DMS153 treated with DMSO at 0.1 percent for 48 hours (cell line): ENCODE measurements around the gene NUBPL.

Source experiments
- DNase-seq: peaks from one replicate; lab custom pipeline; 2025; ENCODE audit not compliant: unreplicated experiment; lab: John Stamatoyannopoulos, UW

The NUBPL gene, protein sequence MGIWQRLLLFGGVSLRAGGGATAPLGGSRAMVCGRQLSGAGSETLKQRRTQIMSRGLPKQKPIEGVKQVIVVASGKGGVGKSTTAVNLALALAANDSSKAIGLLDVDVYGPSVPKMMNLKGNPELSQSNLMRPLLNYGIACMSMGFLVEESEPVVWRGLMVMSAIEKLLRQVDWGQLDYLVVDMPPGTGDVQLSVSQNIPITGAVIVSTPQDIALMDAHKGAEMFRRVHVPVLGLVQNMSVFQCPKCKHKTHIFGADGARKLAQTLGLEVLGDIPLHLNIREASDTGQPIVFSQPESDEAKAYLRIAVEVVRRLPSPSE

DNA sequence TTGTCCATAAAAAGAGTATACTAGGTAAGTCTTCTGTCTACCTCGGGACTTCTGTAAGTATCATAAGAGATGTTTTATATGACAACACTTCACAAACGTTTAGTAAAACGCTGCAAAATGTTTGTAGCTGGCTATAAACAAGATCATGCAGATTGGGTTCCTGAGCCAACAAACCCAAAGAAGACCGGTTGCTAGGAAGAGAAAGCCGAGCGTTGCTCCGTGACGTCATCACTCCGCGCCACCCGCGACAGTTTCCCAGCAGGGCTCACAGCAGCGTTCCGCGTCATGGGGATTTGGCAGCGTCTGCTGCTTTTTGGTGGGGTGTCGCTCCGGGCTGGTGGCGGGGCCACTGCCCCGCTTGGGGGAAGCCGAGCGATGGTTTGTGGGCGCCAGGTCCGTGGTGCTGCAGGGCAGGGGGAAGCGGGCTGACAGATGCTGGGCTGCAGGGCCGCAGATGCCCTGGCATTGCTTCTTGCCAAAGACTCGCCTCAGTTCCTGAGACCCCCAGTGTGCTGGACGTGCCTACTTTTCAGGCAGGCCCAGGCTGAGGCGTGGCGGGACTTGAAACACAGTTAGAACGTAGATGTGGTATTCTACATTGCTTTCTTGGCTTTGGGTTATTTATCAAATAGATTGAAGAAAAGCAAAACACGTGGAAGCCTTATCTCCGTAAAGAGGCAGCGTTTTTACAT lies at the start of gene NUBPL:
TSS of gene NUBPL (plus strand) at position 250 of the 692 bp plus-strand sequence. CDS start at position 286, 36 bp downstream.
- DNase-seq, result peak; percentile 81

DNA sequence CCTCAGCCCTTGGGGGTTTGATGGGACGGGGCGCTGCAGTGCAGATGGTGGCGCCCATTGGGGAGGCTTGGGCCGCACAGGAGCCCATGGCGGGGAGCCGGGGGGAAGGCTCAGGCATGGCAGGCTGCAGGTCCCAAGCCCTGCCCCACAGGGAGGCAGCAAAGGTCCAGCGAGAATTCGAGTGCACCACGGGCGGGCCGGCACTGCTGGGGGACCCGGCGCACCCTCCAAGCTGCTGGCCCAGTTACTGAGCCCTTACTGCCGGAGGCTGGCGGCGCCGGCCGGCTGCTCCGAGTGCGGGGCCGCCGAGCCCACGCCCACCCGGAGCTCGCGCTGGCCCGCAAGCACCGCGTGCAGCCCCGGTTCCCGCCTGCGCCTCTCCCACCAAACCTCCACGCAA lies 34.1 kb upstream of the NUBPL start:
- DNase-seq, result no peak

DNA sequence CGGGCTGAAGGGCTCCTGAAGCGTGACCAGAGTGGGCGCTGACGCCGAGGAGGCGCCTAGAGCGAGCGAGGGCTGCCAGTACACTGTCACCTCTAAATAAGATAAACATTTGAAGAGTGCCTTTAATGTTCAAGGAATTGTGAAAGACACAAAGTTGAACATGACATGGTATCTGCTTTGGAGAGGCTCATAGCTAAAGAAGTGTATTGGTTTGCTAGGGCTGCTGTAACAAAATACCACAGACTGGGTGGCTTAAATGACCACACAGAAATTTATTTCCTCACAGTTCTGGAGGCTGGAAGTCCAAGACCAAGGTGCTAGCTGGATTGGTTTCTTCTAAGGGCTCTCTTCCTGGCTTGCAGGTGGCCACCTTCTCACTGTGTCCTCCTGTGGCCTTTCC lies 33.7 kb upstream of the NUBPL start:
- DNase-seq, result no peak

DNA sequence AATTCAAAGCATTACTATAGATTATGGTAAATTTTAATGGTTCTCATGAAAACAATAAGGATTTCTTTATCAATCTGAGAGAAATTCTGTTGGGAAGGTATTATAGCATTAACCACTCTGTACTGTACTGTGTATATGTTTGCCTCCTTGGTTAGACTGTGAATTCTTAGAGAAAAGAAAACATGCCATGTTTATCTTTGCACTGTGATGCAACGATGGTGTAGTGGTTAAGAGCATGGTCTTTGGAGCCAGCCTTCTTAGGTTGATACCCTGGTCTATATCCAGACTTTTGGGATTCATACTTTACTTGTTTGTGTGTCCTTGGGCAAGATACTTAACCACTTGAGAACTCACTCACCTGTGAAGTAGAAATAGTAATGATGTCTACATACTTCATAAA lies 32.2 kb upstream of the NUBPL start:
- no peak for DNase-seq

DNA sequence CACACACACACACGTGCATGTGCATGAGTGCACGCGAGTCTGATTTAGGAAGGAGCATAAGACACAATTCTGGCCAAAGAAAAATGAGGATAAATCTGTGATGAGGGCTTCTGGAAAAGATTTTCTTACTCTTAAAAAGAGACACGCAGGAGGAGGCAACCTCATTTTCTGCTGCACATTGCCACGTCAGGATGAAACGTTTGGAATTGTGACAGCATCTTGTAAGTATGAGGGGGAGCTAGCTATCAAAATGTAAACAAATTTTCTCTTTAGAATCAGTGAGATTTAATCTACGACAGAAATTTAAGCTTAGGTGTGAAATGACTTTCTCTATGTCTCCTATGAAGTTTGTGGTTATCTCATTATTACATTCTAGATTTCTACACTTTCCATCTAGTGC lies 31.1 kb upstream of the NUBPL start:
- DNase-seq, result no peak

DNA sequence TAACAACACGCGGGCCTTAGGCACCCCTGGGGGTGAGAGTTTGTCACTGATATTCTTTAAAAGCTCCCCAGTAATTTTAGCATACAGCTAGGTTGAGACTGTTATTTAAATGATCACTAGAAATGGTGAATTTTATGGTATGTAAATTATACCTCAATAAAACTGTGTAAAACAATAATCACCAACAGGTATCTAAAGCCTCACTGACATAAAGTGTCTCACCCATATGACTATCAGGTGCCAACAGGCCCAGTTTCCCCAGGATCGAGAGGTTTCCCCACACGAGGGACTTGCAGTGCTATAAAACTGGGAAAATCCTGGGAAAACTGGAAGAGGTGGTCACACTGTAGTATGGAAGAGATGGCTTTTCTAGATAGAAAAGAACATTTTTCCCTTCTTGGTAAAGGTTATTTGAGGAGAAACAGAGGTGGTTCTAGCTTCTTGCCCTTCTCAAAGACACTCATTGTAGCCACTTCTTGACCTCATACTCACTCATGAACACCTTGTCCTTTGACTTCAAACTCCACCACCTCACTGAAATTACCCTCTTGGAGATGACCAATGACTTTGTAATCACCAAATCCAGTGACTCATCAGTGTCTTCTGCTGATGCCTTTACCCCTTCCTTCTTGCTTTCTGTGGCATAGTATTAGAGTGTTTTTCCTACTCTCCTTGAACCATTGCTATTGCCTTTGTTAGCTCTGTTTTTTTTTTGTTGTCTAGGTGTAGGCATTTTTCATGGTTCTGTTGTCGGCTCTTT lies 24.8 kb upstream of the NUBPL start:
- DNase-seq, result no peak

DNA sequence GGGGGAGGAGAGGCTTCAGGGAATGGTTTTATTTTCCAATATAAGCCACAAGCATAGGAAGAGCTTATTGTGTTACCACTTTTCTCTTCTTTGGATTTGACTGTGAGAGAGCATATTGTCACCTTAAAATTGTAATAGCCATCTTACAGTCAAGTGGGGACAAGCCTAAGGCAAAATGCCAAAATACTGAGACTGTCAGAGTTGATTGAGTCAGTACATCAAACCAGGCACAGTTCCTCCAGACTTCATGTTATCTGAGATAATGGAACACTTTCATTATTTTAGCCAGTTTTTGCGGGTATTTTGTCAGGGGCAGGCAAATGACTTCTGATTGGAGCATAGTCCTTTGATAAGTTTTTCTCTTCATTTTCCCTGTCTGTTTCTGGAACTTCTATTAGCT lies 19.5 kb upstream of the NUBPL start:
- DNase-seq, result no peak

DNA sequence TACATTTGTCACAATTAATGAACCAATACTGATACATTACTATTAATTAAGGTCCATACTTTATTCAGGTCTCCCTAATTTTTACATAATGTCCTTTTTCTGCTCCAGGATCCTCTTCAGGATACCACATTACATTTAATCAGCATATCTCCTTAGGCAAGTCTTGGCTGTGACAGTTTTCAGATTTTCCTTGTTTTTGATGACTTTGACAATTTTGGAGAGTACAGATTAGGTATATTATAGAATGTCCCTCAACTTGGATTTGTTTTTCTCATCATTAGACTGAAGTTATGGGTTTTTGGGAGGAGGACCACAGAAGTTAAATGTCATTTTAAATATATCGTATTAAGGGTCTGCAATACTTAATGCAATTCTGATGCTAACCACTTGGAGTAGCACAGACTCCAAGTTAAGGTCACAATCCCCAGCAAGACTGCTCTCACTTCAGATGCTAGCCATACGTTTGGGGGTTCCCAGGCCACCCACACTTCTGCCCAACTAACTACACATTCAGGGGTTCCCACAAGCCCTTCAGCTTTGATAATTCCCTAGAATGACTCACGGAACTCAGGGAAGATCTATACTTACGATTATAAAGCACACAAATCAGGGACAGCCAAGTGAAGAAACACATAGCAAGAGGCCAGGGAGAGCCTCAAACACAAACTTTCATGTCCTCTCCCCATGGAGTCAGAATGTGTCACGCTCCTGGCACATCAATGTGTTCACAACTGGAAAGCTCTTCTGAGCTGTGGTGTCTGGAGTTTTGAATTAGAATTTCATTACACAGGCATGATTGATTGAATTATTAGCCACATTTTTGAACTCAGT lies 17.0 kb upstream of the NUBPL start:
- no peak for DNase-seq

DNA sequence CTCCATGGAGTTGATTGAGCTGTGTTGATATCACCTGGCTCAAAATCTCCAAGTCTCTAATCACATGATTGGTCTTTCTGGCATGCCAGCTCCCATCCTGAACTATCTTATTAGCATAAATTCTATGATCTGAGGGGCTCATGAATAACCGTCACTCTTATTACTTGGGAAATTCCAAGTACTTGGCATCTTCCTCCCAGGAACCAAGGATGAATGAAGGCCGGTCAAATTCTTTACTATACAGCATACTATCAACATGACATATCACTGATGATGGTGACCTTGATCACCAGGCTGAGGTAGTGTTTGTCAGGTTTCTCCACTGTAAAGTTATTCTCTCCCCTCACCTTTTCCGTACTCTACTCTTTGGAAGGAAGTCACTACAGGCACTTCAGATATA lies 16.4 kb upstream of the NUBPL start:
- no peak for DNase-seq

DNA sequence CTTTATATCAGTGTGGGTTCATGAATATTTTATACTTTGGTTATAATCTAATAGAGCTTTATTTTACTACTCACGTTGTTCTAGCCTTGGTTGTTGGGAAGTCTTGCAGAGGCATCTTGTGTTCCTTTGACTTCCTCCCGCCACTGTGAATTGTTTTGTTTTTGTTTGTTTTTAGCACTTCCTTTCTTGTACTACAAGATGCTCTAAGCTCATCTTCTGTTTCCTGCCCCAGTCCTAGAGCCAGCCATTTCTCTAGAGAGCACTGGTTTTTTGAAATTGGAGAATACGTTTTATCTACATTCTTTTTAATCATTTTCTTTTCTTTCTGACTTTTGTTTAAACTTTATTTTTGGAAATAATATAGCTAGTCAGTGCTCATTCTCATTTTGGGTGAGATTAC lies 15.9 kb upstream of the NUBPL start:
- DNase-seq, result no peak

DNA sequence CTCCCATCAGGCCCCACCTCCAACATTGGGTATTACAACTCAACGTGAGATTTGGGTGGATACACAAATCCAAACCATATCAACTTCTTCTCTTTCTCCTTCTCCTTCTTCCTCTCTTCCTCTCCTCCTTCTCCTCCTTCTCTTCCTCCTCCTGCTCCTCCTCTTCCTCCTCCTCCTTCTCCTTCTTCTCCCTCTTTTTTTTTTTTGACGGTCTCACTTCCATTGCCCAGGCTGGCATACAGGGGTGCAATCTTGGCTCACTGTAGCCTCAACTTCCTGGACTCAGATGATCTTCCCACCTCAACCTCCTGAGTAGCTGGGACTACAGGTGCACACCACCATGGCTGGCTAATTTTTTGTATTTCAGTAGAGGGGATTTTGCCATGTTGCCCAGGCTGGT lies 11.4 kb upstream of the NUBPL start:
- DNase-seq, result no peak

DNA sequence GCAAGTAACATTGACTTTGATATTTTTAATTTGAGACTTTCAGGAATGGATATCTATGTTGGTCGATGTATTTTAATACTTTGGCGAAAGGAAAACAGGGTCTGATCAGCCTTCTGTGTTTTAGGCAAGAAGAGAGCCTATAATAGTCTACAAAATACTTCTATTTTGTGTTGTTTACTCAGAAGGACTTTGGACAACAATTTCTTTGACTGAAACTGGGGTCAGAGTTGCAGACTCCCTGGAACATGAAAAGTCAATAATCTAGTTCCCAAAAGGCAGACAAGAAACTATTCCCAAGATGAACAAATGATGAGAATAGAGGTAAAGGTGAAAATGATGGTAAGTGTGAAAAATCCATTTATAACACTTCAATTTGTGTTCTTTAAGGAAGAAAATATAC lies 10.6 kb upstream of the NUBPL start:
- no peak for DNase-seq

DNA sequence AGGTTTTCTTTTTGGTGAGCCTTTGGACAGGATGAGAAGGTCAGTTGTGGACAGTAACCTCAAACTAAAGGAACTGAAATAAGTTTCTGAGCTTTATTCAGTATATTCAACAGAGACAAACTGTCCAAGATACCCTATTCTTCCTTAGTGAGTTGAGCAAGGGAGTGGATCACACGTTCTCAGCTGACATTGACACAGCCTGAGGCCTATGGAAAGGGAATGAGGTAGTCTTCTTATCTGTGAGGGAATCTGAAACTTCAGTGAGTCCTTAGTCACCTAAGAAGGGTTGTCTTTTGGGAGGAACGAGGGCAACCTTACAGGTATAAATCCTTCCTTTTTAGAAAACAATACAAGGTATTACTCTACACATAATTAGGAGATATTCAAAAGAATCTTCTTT lies 5.0 kb upstream of the NUBPL start:
- DNase-seq, result no peak

DNA sequence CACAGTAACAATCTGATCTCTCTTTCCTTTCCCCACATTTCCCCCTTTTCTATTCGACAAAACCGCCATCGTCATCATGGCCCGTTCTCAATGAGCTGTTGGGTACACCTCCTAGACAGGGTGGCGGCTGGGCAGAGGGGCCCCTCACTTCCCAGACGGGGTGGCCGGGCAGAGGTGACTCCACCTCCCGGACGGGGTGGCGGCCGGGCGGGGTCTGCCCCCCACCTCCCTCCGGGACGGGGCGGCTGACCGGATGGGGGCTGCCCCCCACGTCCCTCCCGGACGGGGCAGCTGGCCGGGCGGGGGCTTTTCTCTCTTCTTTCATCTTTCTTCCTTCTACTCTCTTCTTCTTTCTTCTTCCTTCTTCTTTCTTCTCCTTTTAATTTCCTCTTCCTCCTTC lies 1.3 kb upstream of the NUBPL start:
- no peak for DNase-seq

DNA sequence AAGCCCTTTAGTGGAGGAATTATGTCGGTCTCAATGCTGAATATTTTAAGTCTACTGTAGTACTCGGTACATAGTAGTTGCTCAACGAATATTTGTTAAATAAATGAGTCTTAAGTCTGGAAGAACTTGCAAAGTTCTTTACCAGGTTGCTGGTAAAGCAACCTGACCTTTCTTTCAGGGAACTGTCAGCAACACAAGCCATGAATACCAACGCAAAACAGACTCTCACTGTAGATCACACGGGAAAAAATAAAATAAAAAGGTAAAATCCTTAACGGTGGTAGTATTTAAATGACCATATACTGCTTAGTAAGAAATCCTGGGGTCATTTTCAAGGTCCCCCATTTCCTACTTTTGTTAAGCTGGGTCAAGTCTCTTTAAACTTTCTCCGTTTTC lies 447 bp upstream of the NUBPL start:
- no peak for DNase-seq

DNA sequence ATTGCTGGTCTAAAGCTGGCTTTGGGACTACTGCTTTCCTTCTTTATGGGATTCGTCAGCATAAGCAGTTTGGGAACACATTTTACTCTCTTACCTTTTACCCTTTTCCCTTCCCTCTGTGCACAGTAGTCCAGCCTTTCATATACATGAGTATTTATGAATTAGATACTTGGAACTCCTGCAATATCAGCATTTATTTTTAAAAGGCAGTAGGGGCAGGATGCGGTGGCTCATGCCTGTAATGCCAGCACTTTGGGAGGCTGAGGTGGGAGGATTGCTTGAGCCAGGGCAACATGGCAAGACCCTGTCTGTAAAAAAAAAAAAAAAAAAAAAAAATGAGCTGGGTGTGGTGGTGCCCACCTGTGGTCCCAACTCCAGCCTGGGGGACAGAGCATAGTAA lies 3.0 kb downstream of the NUBPL start:
- no peak for DNase-seq

DNA sequence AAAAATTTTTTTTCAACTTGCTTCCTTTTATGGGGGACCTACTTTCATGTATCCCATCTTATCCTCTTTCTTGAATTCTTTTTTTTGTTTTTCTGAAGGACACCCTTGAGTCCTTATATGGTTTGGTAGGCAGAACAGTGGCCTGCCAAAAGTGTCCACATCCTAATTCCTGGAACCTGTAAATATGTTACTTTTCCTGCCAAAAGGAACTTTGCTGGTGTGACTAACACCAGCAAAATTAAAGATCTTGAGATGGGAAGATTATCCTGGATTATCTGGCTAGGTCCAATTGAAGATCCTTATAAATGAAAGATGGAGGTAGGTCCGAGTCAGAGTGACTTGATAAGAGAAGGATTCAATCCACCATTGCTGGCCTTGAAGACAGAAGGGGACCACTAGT lies 5.3 kb downstream of the NUBPL start:
- DNase-seq, result no peak

DNA sequence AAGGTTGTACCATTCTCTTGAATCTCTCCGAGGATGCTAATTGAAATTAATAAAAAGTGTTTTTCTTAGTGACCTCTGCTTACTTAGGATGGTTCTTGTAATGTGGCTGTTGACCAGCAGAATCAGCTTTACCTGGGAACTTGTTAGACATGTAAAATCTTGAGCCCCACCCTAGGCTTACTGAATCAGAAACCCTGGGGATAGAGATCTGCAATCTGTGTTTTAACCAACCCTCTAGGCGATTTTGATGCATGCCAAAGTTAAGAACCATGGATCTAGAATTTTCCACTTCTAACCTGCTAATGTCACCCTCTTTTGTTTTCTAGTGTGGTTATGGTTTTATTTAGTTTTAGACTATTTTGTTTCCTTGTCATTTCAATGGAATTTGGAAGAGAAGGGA lies 6.5 kb downstream of the NUBPL start:
- DNase-seq, result no peak

DNA sequence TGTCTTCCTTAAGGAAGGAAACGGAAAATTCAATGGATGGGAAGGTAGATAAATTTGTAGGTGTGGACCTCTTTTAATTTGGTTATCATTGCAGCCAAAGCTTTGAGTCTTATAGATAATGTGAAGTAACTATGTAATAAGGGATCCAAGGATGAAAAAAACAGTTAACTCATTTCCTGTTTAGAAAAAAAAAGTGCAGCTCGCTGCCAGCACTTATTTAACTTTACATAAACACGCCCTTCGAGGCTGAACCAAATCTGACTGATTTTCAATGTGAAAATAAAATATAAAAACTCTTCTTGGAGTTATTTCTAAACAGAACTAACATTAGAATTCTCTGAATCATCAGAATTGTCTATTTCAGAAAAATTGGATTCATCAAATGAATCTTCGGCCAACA lies 7.0 kb downstream of the NUBPL start:
- no peak for DNase-seq

DNA sequence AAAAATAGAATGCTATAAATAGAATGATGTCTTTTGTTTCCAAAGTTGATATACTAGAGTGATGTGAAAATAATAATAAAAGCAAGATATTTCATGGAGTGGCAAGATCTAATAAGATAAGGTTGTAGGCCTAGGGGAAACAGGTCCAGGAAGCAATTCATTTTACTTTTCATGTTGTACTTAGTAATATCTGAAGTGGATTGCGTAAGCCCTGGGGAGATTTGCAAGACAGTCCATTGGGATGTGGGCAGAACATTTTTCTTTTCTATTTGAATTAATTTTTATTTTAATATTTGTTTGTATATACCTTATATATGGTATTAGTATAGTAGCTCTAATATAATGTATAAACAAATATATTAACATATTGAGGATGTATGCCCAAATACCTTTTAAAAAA lies 7.5 kb downstream of the NUBPL start:
- DNase-seq, result no peak

DNA sequence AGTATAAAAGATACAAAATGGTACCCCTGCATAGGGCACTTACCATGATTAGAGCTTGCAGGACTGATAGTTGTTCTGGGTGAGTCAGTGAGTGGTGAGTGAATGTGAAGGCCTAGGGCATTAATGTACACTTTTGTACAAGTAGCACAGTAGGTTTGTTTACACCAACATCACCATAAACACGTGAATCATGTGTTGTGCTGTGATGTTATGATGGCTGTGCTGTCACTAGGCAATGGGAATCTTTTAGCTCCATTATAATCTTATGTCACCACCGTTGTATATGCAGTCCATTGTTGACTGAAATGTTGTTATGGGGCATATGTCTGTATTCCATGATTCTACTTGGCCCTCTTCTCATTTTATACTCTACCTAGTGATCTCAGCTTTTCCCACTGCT lies 11.8 kb downstream of the NUBPL start:
- DNase-seq, result no peak
